ENCODE measurements around the gene WDFY4. TPM values are rescaled to one million over a fixed set of nuclear protein-coding genes. Genes with fewer than 3 reads are reported as not detected.

WDFY4 gene
- total and polyA plus RNA-seq, 2 of the 4 experiments (the other 2 are of a cell fraction), result not detected

- H2BK15ac ChIP-seq (ENCODE audit: low read depth, low read length), result no peak overlapping the region
- no peak overlapping the region for H2AK9ac ChIP-seq (replicated peaks; ENCODE audit: low read depth, low read length, poor library complexity)
- H3K27ac ChIP-seq (ENCODE audit: insufficient read depth, low read length), result no peak overlapping the region
- POLR2A ChIA-PET (ENCODE audit: unreplicated experiment), result no interaction called here
- ATAC-seq (ENCODE audit: low read depth) (no peak), DNase-seq (no peak)
- no peaks in the 10 kb centered on the region for H3K4me1 ChIP-seq (ENCODE audit: control insufficient read depth, insufficient read depth, low read length)
- no peak overlapping the region for H3K4me3 ChIP-seq (ENCODE audit: insufficient read depth, low read depth, low read length)
- H3K9me1 ChIP-seq (ENCODE audit: insufficient read depth, low read length), result no peaks in the 10 kb centered on the region
- no peak overlapping the region for H4K91ac ChIP-seq (ENCODE audit: insufficient read depth, low read depth, low read length)
- H3K23ac ChIP-seq (ENCODE audit: low read depth, low read length), result no peak overlapping the region
- H4K8ac ChIP-seq (ENCODE audit: low read depth in 2 of 2, low read length in 2 of 2), result no peak overlapping the region
- peaks cover 16% of the 10 kb centered on the region for H3K27me3 ChIP-seq (ENCODE audit: control insufficient read depth, insufficient read depth, low read length)
- no peak overlapping the region for H4K5ac ChIP-seq (ENCODE audit: low read depth, low read length)
- no peak overlapping the region for H3K18ac ChIP-seq (ENCODE audit: low read depth, low read length)
- no peak overlapping the region for H3K4me2 ChIP-seq (ENCODE audit: low read depth, low read length)
- dilution Hi-C loops (cut with HindIII; ENCODE audit: low sequenced_read_pairs, unreplicated experiment) (no loop called here), intact Hi-C loops (cut with micrococcal nuclease) (no loop called here), in situ Hi-C loops (cut with MboI; ENCODE audit: low sequenced_read_pairs) (no loop called here)
- no peak overlapping the region for H2AK5ac ChIP-seq (ENCODE audit: low read depth, low read length)
- H3K56ac ChIP-seq (ENCODE audit: extremely low read depth, insufficient read depth, low read length), result no peak overlapping the region
- H2AFZ ChIP-seq (replicated peaks; ENCODE audit: low read length, poor library complexity), result no peak overlapping the region
- no peaks in the 10 kb centered on the region for H3K36me3 ChIP-seq (ENCODE audit: control insufficient read depth, insufficient read depth, low read length)
- H2BK120ac ChIP-seq (ENCODE audit: low read depth, low read length), result no peak overlapping the region
- H3K4ac ChIP-seq (ENCODE audit: low read depth, low read length), result no peak overlapping the region
- H3K14ac ChIP-seq (replicated peaks; ENCODE audit: low read depth, low read length), result no peak overlapping the region
- no peak overlapping the region for H2BK20ac ChIP-seq (ENCODE audit: low read depth, low read length)
- H4K20me1 ChIP-seq (ENCODE audit: insufficient read depth, low read length), result no peaks in the 10 kb centered on the region
- H3K9me3 ChIP-seq (ENCODE audit: control insufficient read depth, insufficient read depth, low read length), result no peaks in the 10 kb centered on the region
- no peak overlapping the region for H3K9ac ChIP-seq (ENCODE audit: low read depth, low read length)
- no TSS peak for BruUV-seq (replicated peaks)
- no peaks in the 10 kb centered on the region for H3K79me1 ChIP-seq (ENCODE audit: low read depth in 1 of 2, low read length in 2 of 2)
- CTCF ChIA-PET, result no interaction called here
- no peak overlapping the region for H2BK5ac ChIP-seq (ENCODE audit: low read depth, low read length, poor library complexity, severe bottlenecking)
- WGBS, 2 experiments (ENCODE audit: extremely low coverage in 2 of 2, insufficient read length in 1 of 2), result 72% methylated on average over 9 of the region's 28 CpGs; no CpG with 5 or more reads in 1 of the 2 experiments
- TF ChIP-seq RAD21 (IDR thresholded peaks at IDR 0.05; ENCODE audit: low read length) (no peak), MAZ (IDR thresholded peaks at IDR 0.05; ENCODE audit: borderline replicate concordance, low read depth, low read length) (no peak), CHD1 (IDR thresholded peaks at IDR 0.05; ENCODE audit: low read depth, low read length) (no peak), BHLHE40 (IDR thresholded peaks at IDR 0.05; ENCODE audit: low read depth, low read length) (no peak), ELK1 (IDR thresholded peaks at IDR 0.05; ENCODE audit: borderline replicate concordance, low read depth, low read length) (no peak), SMC3 (IDR thresholded peaks at IDR 0.05; ENCODE audit: low read depth, low read length) (no peak), FOS (IDR thresholded peaks at IDR 0.05; ENCODE audit: low read depth, low read length) (no peak), POLR2A (IDR thresholded peaks at IDR 0.05; ENCODE audit: low read depth, low read length) (no peak), MAFK (IDR thresholded peaks at IDR 0.05; ENCODE audit: low read depth, low read length) (no peak), NFE2L2 (IDR thresholded peaks at IDR 0.05; ENCODE audit: low read depth, low read length) (no peak), RCOR1 (IDR thresholded peaks at IDR 0.05; ENCODE audit: insufficient replicate concordance, low read length) (no peak), RFX5 (IDR thresholded peaks at IDR 0.05; ENCODE audit: low read depth, low read length) (no peak), CTCF (conservative IDR thresholded peaks at IDR 0.05; ENCODE audit: low read depth, low read length) (no peak), MXI1 (IDR thresholded peaks at IDR 0.05; ENCODE audit: borderline replicate concordance, low read depth, low read length) (no peak)
- TF ChIP-seq, protein P1, sequence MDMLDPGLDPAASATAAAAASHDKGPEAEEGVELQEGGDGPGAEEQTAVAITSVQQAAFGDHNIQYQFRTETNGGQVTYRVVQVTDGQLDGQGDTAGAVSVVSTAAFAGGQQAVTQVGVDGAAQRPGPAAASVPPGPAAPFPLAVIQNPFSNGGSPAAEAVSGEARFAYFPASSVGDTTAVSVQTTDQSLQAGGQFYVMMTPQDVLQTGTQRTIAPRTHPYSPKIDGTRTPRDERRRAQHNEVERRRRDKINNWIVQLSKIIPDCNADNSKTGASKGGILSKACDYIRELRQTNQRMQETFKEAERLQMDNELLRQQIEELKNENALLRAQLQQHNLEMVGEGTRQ (IDR thresholded peaks at IDR 0.05; ENCODE audit: low read depth, low read length), result no peak
Observed at GRCh38 chr10:48670978-48671913, 13.4 kb upstream of the WDFY4 start.

Measured in IMR-90 (cell line).